Measurements from ENCODE around the gene ZFYVE27. TPM values are rescaled to one million over a fixed set of nuclear protein-coding genes. Genes with fewer than 3 reads are reported as not detected.

Gene ZFYVE27
- total and polyA plus RNA-seq, 2 of the 4 experiments (the other 2 are of a cell fraction): 13.1 to 22.2 TPM

DNA sequence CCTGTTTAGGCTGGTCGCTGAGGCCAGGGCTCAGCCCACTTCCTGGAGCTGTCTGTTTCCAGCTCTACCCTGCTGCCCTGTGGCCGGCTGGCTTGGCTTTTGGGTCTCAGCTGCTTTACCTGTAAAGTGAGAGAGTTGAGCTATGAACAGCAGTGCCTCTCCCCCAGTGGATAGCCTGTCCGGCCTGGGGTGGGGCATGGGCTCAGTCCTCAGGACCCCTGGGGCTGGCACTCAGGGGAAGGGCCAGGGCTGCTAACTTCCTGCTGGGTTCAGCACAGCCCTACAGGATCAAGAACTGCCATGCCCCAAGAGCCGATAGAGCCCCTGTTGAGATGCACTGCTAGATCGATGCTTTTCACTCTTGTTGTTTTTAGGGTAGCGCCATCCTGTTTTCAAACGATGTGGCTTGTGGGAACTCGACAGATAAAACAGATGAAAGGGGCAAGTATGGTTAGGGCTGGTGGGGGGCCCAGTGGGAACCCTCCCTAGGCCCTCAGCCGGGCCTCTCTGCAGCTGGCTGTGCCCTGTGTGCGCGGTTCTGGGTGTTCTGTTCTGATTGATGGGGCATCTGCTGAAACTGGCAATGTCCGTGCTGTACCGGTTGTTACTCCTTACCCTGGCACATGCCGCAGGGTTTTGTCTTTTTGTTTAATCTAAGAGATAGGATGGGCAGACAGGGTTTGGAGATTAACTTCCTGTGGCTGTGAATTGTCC is 44.8 kb downstream of the ZFYVE27 start:
- Histone ChIP-seq H3K9me1 (ENCODE audit: insufficient read depth, low read length) (no peaks in the 10 kb centered on the region), H3K4me2 (ENCODE audit: low read depth, low read length) (no peak overlapping the region), H3K9ac (ENCODE audit: low read depth, low read length) (no peak overlapping the region), H4K91ac (ENCODE audit: insufficient read depth, low read depth, low read length) (no peak overlapping the region), H3K4me1 (ENCODE audit: control insufficient read depth, insufficient read depth, low read length) (no peaks in the 10 kb centered on the region), H2AFZ (replicated peaks; ENCODE audit: low read length, poor library complexity) (no peak overlapping the region), H3K27ac (ENCODE audit: insufficient read depth, low read length) (no peak overlapping the region), H2BK15ac (ENCODE audit: low read depth, low read length) (no peak overlapping the region), H2AK9ac (replicated peaks; ENCODE audit: low read depth, low read length, poor library complexity) (no peak overlapping the region), H4K8ac (ENCODE audit: low read depth in 2 of 2, low read length in 2 of 2) (no peak overlapping the region), H3K36me3 (ENCODE audit: control insufficient read depth, insufficient read depth, low read length) (no peaks in the 10 kb centered on the region), H4K5ac (ENCODE audit: low read depth, low read length) (no peak overlapping the region), H2BK20ac (ENCODE audit: low read depth, low read length) (no peak overlapping the region), H3K14ac (replicated peaks; ENCODE audit: low read depth, low read length) (no peak overlapping the region), H2AK5ac (ENCODE audit: low read depth, low read length) (no peak overlapping the region), H4K20me1 (ENCODE audit: insufficient read depth, low read length) (no peaks in the 10 kb centered on the region), H3K4ac (ENCODE audit: low read depth, low read length) (no peak overlapping the region), H2BK5ac (ENCODE audit: low read depth, low read length, poor library complexity, severe bottlenecking) (no peak overlapping the region), H3K79me1 (ENCODE audit: low read depth in 1 of 2, low read length in 2 of 2) (no peaks in the 10 kb centered on the region), H3K56ac (ENCODE audit: extremely low read depth, insufficient read depth, low read length) (no peak overlapping the region), H3K4me3 (ENCODE audit: insufficient read depth, low read depth, low read length) (no peak overlapping the region), H3K23ac (ENCODE audit: low read depth, low read length) (no peak overlapping the region), H3K9me3 (ENCODE audit: control insufficient read depth, insufficient read depth, low read length) (no peaks in the 10 kb centered on the region), H2BK120ac (ENCODE audit: low read depth, low read length) (no peak overlapping the region), H3K18ac (ENCODE audit: low read depth, low read length) (no peak overlapping the region), H3K27me3 (ENCODE audit: control insufficient read depth, insufficient read depth, low read length) (peaks cover 55% of the 10 kb centered on the region)
- BruUV-seq (replicated peaks): no TSS peak
- DNase-seq: no peak
- POLR2A ChIA-PET (ENCODE audit: unreplicated experiment): no interaction called here
- peak; percentile 38; the same call in 1 of the 2 replicates for ATAC-seq (ENCODE audit: low read depth)
- 59% methylated on average over 5 of the region's 14 CpGs; no CpG with 5 or more reads in 1 of the 2 experiments for WGBS, 2 experiments (ENCODE audit: extremely low coverage in 2 of 2, insufficient read length in 1 of 2)
- in situ Hi-C loops (cut with MboI; ENCODE audit: low sequenced_read_pairs) (loop anchor here (25.0 kb wide), 1 partner anchor 256 kb away; the partner anchor contains the start of gene CRTAC1), intact Hi-C loops (cut with micrococcal nuclease) (no loop called here), dilution Hi-C loops (cut with HindIII; ENCODE audit: low sequenced_read_pairs, unreplicated experiment) (no loop called here)
- TF ChIP-seq MXI1 (IDR thresholded peaks at IDR 0.05; ENCODE audit: borderline replicate concordance, low read depth, low read length): no peak
- CTCF ChIA-PET: no interaction called here

All from IMR-90 (cell line).